ENCODE data around the gene TMEM134. TPM values are rescaled to one million over a fixed set of nuclear protein-coding genes. Genes with fewer than 3 reads are reported as not detected.

Gene TMEM134
- total and polyA plus RNA-seq, 10 of the 15 experiments (the other 5 are each of a cell fraction or from before 2014, with no cell fraction given) = 1.6 to 93.8 (median 27.8) TPM

DNA sequence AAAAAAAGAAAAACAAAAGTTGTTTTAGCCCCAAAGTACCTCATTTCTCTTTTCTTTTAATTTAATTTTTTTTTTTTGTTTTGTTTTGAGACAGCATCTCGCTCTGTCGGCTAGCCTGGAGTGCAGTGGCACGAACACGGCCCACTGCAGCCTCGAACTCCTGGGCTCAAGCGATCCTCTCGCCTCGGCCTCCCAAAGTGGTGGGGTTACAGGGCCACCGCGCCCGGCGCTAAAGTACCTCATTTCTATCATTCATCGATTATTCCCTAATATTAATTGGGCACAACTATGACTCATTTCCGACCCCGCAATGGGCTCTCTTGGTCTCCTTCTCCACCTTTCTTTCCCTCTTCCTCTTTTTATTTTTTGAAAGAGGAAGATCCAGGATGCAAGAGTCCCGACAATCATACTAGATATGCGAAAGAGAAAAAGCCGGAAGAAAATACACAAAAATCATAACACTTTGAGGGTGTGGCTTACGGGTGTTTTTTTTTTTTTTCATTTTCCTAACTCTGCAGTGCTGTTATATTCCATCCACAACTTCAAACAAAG lies 13.3 kb upstream of the TMEM134 start (continued):
- TF ChIP-seq SRF (IDR thresholded peaks at IDR 0.05; ENCODE audit: low read depth in 2 of 2, low read length in 2 of 2) = no peak
- TF ChIP-seq, protein P1, sequence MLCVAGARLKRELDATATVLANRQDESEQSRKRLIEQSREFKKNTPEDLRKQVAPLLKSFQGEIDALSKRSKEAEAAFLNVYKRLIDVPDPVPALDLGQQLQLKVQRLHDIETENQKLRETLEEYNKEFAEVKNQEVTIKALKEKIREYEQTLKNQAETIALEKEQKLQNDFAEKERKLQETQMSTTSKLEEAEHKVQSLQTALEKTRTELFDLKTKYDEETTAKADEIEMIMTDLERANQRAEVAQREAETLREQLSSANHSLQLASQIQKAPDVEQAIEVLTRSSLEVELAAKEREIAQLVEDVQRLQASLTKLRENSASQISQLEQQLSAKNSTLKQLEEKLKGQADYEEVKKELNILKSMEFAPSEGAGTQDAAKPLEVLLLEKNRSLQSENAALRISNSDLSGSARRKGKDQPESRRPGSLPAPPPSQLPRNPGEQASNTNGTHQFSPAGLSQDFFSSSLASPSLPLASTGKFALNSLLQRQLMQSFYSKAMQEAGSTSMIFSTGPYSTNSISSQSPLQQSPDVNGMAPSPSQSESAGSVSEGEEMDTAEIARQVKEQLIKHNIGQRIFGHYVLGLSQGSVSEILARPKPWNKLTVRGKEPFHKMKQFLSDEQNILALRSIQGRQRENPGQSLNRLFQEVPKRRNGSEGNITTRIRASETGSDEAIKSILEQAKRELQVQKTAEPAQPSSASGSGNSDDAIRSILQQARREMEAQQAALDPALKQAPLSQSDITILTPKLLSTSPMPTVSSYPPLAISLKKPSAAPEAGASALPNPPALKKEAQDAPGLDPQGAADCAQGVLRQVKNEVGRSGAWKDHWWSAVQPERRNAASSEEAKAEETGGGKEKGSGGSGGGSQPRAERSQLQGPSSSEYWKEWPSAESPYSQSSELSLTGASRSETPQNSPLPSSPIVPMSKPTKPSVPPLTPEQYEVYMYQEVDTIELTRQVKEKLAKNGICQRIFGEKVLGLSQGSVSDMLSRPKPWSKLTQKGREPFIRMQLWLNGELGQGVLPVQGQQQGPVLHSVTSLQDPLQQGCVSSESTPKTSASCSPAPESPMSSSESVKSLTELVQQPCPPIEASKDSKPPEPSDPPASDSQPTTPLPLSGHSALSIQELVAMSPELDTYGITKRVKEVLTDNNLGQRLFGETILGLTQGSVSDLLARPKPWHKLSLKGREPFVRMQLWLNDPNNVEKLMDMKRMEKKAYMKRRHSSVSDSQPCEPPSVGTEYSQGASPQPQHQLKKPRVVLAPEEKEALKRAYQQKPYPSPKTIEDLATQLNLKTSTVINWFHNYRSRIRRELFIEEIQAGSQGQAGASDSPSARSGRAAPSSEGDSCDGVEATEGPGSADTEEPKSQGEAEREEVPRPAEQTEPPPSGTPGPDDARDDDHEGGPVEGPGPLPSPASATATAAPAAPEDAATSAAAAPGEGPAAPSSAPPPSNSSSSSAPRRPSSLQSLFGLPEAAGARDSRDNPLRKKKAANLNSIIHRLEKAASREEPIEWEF (IDR thresholded peaks at IDR 0.05; ENCODE audit: insufficient replicate concordance, low read depth, low read length) = peak; percentile 24
- TF ChIP-seq NRF1 (conservative IDR thresholded peaks at IDR 0.05; ENCODE audit: low read depth, low read length) = no peak
- no peak for TF ChIP-seq CHD2 (IDR thresholded peaks at IDR 0.05; ENCODE audit: borderline replicate concordance, low read depth, low read length)
- TF ChIP-seq SMC3 (IDR thresholded peaks at IDR 0.05; ENCODE audit: borderline replicate concordance, low read length) = no peak
- TF ChIP-seq, protein P2, sequence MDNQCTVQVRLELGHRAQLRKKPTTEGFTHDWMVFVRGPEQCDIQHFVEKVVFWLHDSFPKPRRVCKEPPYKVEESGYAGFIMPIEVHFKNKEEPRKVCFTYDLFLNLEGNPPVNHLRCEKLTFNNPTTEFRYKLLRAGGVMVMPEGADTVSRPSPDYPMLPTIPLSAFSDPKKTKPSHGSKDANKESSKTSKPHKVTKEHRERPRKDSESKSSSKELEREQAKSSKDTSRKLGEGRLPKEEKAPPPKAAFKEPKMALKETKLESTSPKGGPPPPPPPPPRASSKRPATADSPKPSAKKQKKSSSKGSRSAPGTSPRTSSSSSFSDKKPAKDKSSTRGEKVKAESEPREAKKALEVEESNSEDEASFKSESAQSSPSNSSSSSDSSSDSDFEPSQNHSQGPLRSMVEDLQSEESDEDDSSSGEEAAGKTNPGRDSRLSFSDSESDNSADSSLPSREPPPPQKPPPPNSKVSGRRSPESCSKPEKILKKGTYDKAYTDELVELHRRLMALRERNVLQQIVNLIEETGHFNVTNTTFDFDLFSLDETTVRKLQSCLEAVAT (IDR thresholded peaks at IDR 0.05) = 0 out of 2 replicates have a peak, but pooled peaks have one; percentile 24
- TF ChIP-seq JUNB (IDR thresholded peaks at IDR 0.05) = peak; percentile 55
- TF ChIP-seq, protein P3, sequence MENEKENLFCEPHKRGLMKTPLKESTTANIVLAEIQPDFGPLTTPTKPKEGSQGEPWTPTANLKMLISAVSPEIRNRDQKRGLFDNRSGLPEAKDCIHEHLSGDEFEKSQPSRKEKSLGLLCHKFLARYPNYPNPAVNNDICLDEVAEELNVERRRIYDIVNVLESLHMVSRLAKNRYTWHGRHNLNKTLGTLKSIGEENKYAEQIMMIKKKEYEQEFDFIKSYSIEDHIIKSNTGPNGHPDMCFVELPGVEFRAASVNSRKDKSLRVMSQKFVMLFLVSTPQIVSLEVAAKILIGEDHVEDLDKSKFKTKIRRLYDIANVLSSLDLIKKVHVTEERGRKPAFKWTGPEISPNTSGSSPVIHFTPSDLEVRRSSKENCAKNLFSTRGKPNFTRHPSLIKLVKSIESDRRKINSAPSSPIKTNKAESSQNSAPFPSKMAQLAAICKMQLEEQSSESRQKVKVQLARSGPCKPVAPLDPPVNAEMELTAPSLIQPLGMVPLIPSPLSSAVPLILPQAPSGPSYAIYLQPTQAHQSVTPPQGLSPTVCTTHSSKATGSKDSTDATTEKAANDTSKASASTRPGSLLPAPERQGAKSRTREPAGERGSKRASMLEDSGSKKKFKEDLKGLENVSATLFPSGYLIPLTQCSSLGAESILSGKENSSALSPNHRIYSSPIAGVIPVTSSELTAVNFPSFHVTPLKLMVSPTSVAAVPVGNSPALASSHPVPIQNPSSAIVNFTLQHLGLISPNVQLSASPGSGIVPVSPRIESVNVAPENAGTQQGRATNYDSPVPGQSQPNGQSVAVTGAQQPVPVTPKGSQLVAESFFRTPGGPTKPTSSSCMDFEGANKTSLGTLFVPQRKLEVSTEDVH (IDR thresholded peaks at IDR 0.05; ENCODE audit: low read depth, partially characterized antibody) = no peak
- no peak for TF ChIP-seq CREM (IDR thresholded peaks at IDR 0.05; ENCODE audit: low read depth)
- TF ChIP-seq, protein P4, sequence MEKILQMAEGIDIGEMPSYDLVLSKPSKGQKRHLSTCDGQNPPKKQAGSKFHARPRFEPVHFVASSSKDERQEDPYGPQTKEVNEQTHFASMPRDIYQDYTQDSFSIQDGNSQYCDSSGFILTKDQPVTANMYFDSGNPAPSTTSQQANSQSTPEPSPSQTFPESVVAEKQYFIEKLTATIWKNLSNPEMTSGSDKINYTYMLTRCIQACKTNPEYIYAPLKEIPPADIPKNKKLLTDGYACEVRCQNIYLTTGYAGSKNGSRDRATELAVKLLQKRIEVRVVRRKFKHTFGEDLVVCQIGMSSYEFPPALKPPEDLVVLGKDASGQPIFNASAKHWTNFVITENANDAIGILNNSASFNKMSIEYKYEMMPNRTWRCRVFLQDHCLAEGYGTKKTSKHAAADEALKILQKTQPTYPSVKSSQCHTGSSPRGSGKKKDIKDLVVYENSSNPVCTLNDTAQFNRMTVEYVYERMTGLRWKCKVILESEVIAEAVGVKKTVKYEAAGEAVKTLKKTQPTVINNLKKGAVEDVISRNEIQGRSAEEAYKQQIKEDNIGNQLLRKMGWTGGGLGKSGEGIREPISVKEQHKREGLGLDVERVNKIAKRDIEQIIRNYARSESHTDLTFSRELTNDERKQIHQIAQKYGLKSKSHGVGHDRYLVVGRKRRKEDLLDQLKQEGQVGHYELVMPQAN (conservative IDR thresholded peaks at IDR 0.05) = no peak
- no peak for TF ChIP-seq FOS (IDR thresholded peaks at IDR 0.05; ENCODE audit: borderline replicate concordance, extremely low read depth, insufficient read length)
- TF ChIP-seq SREBF1 (IDR thresholded peaks at IDR 0.05; ENCODE audit: low read length) = no peak
- TF ChIP-seq, protein P5, sequence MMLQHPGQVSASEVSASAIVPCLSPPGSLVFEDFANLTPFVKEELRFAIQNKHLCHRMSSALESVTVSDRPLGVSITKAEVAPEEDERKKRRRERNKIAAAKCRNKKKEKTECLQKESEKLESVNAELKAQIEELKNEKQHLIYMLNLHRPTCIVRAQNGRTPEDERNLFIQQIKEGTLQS (IDR thresholded peaks at IDR 0.05; ENCODE audit: borderline replicate concordance, extremely low read depth, low read depth, low read length) = no peak
- no peak for TF ChIP-seq SMARCA5 (IDR thresholded peaks at IDR 0.05)
- TF ChIP-seq, protein P6, sequence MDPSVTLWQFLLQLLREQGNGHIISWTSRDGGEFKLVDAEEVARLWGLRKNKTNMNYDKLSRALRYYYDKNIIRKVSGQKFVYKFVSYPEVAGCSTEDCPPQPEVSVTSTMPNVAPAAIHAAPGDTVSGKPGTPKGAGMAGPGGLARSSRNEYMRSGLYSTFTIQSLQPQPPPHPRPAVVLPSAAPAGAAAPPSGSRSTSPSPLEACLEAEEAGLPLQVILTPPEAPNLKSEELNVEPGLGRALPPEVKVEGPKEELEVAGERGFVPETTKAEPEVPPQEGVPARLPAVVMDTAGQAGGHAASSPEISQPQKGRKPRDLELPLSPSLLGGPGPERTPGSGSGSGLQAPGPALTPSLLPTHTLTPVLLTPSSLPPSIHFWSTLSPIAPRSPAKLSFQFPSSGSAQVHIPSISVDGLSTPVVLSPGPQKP (IDR thresholded peaks at IDR 0.05; ENCODE audit: low read depth, low read length) = no peak
- TF ChIP-seq HDAC2 (IDR thresholded peaks at IDR 0.05) = no peak
- no peak for TF ChIP-seq CHD1 (IDR thresholded peaks at IDR 0.05; ENCODE audit: low read depth, low read length)

Data from GM12878 (cell line).